Cardiac septum (tissue), 1 donor: ENCODE data around the gene PLK5. TPM values are rescaled to one million over a fixed set of nuclear protein-coding genes. Genes with fewer than 3 reads are reported as not detected.

Experiments used
- DNase-seq: peaks from one replicate; pipeline ENCODE4 v3.0.0-alpha.2; 2020; ENCODE audit warnings: low spot score
- intact Hi-C: fragments of 100-400 bp; cut with DNase I; formaldehyde crosslinking; loops from one replicate; pipeline ENCODE4 v1.14.0; 2022
- total RNA-seq: library from RNA; stranded (reverse); fragmentation: NEBNext Ultra II Directional; extraction: Animal tissue kit (Norgen Biotek cat#: 25700); gene quantifications from one replicate; pipeline ENCODE4 v1.2.1, GENCODE V29; 2021
- donor health status: DM: no; HTN: no; CAD: no.

The PLK5 gene
- total RNA-seq, 1 donor from 2014 or later = not detected

GRCh38 chr19:1570836-1571235 lies 47.0 kb downstream of the PLK5 start:
- intact Hi-C loops = no loop called here
- DNase-seq = no peak

- DNase-seq = no peak
- intact Hi-C loops = no loop called here
Observed at GRCh38 chr19:1571358-1571757, 47.5 kb downstream of the PLK5 start.

DNA sequence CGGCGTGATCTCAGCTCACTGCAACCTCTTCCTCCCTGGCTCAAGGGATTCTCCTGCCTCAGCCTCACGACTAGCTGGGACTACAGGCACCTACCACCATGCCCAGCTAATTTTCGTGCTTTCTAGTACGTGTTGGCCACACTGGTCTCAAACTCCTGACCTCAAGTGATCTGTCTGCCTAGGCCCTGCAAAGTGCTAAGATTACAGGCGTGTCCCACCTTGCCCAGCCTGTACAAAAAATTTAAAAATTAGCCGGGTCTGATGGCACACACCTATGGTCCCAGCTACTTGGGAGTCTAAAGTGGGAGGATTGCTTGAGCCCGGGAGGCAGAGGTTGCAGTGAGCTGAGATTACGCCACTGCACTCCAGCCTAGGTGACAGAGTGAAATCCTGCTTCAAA lies 48.9 kb downstream of the PLK5 start:
- intact Hi-C loops = no loop called here
- no peak for DNase-seq

- intact Hi-C loops = no loop called here
- DNase-seq = no peak
Observed at GRCh38 chr19:1574354-1575136, 50.7 kb downstream of the PLK5 start.

DNA sequence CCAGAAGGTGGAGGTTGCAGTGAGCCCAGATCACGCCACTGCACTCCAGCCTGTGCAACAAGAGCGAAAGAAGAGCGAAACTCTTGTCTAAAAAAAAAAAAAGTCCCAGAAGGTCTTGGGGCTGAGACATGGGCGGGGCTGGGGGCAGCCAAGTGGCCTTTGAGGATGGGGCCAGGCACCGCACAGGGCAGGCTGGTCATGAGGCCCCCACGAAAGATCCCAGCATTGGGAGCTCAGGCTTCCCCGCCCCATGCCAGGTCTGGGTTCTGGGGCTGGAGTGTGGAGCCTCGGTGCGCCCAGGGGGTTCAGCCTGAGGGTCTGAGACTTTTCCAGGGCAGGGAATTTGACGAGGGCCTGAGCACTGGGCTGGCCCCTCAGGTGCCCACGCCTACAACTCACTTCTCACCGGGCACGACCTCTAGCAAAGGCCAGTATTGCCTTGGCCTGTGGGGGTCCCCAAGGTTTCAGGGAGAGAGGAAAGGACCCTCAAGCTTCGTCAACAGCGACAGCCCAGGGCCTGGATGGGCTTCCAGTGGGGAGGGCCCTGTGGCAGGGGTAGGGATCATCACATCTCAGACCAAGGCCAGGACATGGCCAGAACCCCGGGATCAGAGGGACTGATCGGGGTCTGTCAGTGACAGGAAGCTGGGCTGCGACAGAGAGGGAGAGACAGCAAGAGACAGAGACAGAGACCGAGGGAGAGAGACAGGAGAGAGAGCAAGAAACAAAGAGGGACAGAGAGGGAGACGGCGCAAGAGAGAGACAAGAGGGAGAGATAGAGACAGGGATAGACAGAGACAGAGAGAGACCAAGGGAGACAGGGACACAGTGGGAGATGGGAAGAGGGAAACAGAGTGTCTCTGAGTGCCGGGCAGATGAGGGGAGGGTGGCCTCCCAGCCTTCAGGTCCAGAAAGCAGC lies 51.7 kb downstream of the PLK5 start:
- DNase-seq = no peak
- intact Hi-C loops = no loop called here

DNA sequence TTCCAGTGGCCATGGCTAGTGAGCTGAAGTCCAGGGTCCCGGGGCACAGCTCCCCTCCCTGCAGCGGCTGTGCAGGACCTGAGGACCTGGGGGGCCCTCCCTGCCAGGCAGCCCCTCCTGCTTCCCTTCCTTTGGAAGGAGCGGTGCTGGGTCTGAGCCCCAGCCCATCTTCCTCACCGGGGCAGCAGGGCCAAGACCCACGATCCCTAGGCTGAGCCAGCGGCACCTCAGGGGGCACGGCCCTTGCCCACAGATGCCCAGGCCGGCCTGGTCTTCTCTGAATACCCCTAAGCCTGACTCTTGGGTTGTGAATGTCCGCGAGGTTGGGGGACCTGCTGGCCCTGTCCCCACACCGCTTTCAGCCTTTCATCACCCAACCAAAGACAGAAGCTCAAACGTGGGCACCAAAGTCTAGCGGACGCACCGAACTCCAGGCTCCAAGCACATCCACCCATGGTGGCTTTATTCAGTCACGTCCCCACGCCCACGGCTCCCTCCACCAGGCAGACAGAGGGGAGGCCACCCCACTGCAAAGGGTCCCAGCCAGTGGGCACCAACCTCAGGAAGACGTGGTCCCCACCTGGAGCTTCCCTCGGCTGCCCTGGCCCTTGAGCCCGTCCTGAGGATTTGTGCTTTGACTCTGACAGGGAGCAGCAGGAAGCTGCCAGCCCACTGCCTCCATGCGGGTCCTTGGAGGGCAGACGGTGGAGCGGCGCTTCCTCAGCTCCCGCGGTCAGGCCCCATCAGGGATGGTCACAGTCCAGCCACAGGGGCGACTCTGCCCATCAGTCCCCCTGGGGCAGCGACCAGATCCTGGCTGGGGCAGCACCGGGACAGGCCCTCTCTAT lies 52.6 kb downstream of the PLK5 start:
- intact Hi-C loops = no loop called here
- no peak for DNase-seq

DNA sequence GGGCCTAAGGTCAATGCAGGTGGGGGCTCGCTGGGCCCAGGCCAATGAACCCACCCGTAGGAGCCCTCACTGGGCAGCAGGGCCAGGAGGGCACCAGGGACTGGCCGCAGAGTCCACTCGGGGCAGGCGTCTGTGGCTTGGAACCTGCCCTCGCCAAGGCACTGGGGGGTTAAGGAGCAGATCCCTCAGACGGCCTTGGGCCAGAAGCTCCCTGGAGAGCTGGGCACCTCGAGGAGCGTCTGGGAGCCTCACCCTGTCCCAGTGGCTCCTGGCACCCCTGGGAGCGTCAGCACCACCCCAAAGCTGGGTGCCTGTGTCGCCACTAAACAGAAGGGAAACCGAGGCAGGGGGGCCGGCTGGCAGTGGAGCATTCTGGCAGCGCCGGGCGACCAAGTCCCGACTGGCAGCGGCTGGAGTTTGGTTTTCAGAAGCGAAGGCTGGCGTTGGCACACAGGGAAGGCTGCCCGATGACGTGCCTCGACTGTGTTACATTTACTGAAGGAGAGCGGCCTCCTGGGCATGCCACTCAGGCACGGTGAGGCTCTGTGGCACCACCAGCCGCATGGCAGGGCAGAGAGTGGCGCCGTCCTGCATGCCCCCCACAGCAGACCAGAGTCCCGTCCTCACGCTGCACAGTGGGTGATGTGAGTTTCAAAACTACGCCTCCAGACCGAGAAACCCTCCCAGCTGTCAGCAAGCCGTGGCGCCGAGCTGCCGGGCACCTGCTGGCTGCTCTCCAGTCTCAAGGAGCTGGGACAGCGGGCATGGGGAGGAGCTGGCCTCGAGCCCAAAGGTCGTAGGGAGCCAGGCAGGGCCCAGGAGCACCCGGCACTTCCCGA lies 53.4 kb downstream of the PLK5 start:
- intact Hi-C loops = no loop called here
- DNase-seq = no peak

DNA sequence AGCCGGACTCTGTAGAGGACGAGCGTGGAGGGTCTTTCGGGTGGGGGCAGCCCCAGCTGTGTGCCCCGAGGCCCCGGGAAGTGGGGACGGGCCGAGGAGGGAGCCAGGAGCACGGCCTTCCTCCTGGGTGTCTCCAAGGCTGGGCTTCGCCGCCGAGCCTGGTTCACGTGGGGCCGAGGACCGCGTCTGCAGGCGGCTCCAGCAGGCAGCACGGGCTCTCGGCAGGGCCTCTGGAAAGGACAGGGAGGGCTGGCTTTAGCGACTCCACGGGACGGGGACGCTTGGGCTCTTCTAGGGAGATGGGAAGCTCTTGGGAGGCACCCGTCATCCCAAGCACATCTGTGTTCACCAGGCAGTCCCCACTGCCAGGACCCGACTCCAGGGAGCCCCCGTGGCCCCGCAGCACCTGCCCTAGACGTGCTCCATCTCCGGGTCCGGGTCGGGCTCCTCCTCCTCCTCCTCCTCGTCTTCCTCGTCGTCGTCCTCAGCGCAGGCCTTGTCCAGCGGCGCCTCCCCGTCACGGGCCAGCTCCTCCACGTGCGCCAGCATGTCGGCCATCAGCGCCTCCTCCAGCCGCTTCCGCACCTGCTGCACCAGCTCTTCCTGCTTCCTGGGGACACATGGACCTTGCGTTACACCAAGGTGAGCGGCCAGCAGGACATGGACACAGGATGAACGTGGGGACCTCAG lies 54.2 kb downstream of the PLK5 start:
- intact Hi-C loops = no loop called here
- DNase-seq = no peak

- no peak for DNase-seq
- intact Hi-C loops = no loop called here
Observed at GRCh38 chr19:1579222-1579621, 55.3 kb downstream of the PLK5 start.

GRCh38 chr19:1580382-1580781 lies 56.5 kb downstream of the PLK5 start:
- intact Hi-C loops = no loop called here

DNA sequence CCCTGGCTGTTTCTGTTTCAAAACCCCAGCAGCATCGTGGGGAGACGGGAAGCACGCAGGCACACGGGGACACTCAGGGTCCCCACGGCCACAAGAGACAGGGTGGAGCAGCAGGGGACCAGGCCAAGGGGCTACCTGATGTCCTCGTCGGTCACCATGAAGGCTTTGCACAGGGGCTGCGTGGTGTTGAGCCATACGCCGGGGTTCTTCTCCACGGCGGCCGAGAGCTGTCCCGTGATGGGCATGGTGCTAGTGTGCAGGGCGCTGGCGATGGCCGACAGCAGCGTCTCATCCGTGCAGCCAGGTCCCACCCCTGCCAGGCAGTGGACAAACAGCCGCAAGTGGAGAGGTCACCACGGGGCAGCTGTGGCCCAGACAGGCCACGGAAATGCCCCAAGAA lies 57.1 kb downstream of the PLK5 start:
- DNase-seq = no peak
- intact Hi-C loops = no loop called here

More at GRCh38 chr19:1580382-1580781, 56.5 kb downstream of the PLK5 start:
- DNase-seq = no peak

GRCh38 chr19:1582201-1582600 lies 58.3 kb downstream of the PLK5 start:
- DNase-seq = no peak
- intact Hi-C loops = no loop called here

DNA sequence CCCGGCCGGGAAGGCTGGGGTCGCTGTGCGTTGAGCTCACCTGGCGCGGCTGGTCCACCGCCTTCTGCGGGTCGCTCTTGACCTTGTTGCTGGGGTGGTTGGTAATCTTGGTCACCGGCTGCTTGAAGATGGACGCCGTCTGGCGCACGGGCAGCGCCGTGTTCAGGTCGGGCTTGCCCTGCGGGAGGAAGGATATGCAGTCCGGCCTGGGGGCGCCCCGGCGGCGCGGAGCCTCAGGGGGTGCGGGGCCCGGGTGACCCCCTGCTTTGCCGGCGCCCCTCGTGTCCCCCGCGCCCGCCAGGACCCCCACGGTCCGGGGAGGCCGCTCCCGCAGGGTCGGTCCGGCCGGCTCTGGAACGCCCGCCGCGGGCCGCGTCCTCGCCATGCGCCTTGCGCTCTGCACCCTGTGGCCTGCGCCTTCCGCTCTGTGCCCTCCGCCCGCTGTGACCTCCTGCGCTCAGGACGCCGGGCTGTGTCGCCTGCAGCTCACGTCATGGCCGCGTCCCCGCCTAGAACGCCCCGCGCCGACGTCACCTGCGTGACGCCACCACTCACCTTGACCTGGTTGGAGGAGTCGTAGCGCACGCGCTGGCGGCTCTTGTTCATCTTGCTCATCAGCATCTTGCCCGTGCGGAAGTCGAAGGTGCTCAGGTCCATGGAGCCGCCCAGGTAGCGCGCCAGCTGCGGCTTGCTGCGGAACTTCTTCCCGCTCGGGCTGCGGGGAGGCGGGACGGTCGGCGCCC lies 60.8 kb downstream of the PLK5 start:
- DNase-seq = no peak
- intact Hi-C loops = no loop called here

DNA sequence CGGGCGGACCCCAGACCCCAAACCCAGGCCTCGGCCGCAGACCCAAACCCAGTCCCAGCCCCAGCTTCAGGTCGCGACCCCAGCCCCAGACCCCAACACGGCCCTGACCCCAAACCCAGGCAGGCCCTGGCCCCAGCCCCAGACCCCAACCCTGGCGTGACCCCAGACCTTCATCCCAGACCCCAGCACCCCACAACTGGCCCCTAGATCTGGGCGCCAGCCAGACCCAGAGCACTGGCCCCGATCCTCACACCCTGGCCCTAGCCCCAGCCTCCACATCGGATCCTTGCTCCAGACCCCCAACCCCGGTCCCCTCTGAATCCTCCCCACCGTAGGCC lies 61.3 kb downstream of the PLK5 start:
- no peak for DNase-seq
- intact Hi-C loops = no loop called here
